Stimulated activated CD4-positive, alpha-beta T cell treated with anti-CD3 and anti-CD28 coated beads, Interleukin-1b, Interleukin-23, amount 100 ng/mL, for 24 hours (primary cell): ENCODE measurements around the gene TFAP2E.
"Not testable (repeated sequence)": the region's sequence is repeated elsewhere in the genome, so short reads cannot be mapped to it uniquely, and the experiment has no call there.

Experiments
- DNase-seq, 4 experiments: peaks; one replicate each; pipeline ENCODE4 v3.0.0-alpha.2; 2020; ENCODE audit warnings: low read depth in 4 of 4, low spot score in 1 of 4

TFAP2E gene

DNA sequence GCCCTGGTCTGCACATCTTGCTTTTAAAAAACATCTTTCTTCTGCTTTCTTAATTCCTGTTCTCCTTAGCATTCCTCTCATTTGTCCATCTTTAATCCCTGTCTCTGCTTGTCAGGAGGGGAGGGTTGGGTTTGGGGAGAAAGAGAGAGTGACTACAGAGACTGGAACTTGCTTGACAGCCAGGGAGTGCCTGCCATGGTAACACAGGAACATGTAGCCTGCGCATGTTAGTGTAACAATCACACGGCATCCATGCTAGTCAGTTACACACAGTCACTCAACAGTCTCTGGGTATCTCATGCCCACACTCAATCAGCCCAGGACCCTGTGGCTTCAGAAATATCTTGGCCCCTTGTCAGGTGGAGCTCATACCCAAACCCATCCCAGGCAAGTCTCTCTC, 818 bp upstream of the TFAP2E start:
- no peak for DNase-seq

DNA sequence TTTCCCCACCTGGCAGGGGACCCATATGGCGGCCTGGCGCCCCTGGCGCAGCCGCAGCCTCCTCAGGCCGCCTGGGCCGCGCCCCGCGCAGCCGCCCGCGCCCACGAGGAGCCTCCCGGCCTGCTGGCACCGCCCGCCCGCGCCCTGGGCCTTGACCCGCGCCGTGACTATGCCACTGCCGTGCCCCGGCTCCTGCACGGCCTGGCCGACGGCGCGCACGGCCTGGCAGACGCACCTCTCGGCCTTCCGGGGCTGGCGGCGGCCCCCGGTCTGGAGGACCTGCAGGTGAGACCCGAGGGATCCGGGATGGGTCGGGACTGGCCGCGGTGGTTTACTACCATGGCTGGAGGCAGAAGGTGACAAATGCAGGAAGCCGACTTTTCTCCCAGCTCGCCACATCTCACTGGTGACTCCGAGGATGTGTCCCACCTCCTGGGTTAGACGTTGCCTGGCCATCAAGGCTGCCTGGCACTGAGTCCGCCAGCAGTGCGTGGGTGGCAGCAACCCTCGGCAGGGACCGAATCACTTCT, 1.1 kb downstream of the TFAP2E start:
- no peak for DNase-seq

GRCh38 chr1:35574655-35575415, 1.7 kb downstream of the TFAP2E start:
- no peak for DNase-seq

GRCh38 chr1:35575416-35575958, 2.4 kb downstream of the TFAP2E start:
- no peak for DNase-seq

DNA sequence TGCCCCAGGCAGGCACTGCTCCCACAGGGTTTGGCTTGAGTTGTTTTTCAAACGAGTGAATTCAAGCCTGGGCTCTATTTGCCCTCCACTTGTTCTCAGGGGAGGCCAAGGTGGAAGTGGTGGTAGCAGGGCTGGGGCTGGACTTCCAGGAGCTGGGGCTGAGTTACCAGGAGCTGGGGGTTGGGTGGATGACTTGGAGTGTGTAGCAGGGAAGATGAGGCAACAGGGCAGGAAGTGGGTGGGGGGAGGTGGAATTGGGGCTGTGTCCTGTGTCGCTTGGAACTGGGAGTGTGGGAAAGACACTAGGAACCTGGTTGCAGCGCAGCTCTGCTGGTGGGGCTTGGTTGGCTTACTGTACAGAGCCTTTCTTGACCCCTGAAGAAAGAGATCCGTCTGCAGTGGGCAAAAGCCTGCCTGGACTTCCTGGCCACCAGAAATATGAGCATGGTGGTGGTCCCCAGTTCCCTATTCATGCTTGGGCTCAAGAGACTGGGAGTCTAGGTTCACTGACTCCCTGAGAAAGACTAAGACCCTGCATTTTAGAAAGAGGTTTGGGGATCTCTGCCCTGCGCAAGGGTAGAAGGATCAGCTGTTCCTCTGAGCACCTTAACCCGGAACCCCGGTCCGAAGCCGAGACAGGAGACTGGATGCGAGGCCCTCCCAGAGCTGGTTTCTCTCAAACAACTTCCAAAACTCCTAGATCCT, 3.1 kb downstream of the TFAP2E start:
- no peak for DNase-seq

DNA sequence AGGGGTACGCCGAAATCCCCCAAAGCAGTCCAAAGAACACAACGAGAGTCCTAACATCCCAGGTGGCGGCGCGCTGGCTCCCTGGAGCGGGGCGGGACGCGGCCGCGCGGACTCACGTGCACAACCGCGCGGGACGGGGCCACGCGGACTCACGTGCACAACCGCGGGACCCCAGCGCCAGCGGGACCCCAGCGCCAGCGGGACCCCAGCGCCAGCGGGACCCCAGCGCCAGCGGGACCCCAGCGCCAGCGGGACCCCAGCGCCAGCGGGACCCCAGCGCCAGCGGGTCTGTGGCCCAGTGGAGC, 3.6 kb downstream of the TFAP2E start:
- DNase-seq = not testable (repeated sequence)

DNA sequence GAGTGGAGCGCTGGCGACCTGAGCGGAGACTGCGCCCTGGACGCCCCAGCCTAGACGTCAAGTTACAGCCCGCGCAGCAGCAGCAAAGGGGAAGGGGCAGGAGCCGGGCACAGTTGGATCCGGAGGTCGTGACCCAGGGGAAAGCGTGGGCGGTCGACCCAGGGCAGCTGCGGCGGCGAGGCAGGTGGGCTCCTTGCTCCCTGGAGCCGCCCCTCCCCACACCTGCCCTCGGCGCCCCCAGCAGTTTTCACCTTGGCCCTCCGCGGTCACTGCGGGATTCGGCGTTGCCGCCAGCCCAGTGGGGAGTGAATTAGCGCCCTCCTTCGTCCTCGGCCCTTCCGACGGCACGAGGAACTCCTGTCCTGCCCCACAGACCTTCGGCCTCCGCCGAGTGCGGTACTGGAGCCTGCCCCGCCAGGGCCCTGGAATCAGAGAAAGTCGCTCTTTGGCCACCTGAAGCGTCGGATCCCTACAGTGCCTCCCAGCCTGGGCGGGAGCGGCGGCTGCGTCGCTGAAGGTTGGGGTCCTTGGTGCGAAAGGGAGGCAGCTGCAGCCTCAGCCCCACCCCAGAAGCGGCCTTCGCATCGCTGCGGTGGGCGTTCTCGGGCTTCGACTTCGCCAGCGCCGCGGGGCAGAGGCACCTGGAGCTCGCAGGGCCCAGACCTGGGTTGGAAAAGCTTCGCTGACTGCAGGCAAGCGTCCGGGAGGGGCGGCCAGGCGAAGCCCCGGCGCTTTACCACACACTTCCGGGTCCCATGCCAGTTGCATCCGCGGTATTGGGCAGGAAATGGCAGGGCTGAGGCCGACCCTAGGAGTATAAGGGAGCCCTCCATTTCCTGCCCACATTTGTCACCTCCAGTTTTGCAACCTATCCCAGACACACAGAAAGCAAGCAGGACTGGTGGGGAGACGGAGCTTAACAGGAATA, 4.2 kb downstream of the TFAP2E start:
- DNase-seq = no peak

- DNase-seq = no peak
Observed at GRCh38 chr1:35580949-35581388, 7.9 kb downstream of the TFAP2E start.

DNA sequence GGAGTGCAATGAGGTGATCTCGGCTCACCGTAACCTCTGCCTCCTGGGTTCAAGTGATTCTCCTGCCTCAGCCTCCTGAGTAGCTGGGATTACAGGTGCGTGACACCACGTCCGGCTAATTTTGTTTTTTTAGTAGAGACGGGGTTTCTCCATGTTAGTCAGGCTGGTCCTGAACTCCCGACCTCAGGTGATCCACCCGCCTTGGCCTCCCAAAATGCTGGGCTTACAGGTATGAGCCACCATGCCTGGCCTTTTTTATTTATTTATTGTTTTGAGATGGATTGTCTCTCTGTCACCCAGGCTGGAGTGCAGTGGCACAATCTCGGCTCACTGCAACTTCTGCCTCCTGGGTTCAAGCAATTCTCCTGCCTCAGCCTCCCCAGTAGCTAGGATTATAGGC, 8.5 kb downstream of the TFAP2E start:
- DNase-seq = not testable (repeated sequence)

GRCh38 chr1:35585281-35585680, 12.2 kb downstream of the TFAP2E start:
- DNase-seq = no peak

GRCh38 chr1:35585805-35586204, 12.7 kb downstream of the TFAP2E start:
- DNase-seq = not testable (repeated sequence)

- no peak for DNase-seq
Observed at GRCh38 chr1:35586808-35587207, 13.7 kb downstream of the TFAP2E start.

DNA sequence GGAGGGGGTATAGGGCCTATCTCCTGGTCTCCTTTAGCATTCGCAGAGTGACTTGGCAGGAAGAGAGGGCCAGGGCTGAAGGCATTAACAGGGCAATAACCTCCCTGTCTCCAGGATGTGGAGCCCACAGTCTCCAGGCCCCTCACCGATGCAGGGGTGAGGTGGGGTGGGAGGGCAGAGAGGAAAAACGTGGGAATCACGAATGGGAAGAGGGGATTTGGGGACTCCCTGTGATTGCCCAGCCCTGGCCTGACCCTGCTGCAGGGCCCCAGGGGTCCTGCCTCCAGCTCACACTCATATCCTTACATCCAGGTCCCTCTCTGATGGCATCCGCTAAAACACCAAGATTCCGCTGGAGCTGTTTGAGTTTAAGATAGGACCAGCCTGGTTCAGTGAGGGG, 14.6 kb downstream of the TFAP2E start:
- DNase-seq = no peak

- no peak for DNase-seq
Observed at GRCh38 chr1:35588197-35588910, 15.2 kb downstream of the TFAP2E start.

- DNase-seq = no peak
Observed at GRCh38 chr1:35589516-35590427, 16.7 kb downstream of the TFAP2E start.

- no peak for DNase-seq
Observed at GRCh38 chr1:35590476-35591040, 17.4 kb downstream of the TFAP2E start.

- DNase-seq = no peak
Observed at GRCh38 chr1:35591211-35591610, 18.1 kb downstream of the TFAP2E start.

- no peak for DNase-seq
Observed at GRCh38 chr1:35592991-35593769, 20.1 kb downstream of the TFAP2E start.
